Esophagus muscularis mucosa (tissue), 4 donors: ENCODE data around the gene TRIM15. TPM values are rescaled to one million over a fixed set of nuclear protein-coding genes. Genes with fewer than 3 reads are reported as not detected.

Experiments
- DNase-seq: peaks from one replicate; pipeline ENCODE4 v3.0.0-alpha.2; 2017; ENCODE audit errors: extremely low spot score
- H3K27ac ChIP-seq, 4 donors: fragments of 200-600 bp; sonication (generic); replicated peaks in 1 of 4; 1 replicate in 3 of 4; 2 replicates in 1 of 4; pipeline ENCODE4 v1.5.1; 2016 to 2019; ENCODE audit warnings: mild to moderate bottlenecking in 1 of 4
- H3K27me3 ChIP-seq, 4 donors: fragments of 200-600 bp; sonication (generic); one replicate each; pipeline versions ENCODE4 v1.5.1 to v1.6.0; 2016 to 2019
- H3K36me3 ChIP-seq, 4 donors: fragments of 200-600 bp; sonication (generic); one replicate each; pipeline ENCODE4 v1.5.1; 2016 to 2019
- H3K4me1 ChIP-seq, 4 donors: fragments of 200-600 bp; sonication (generic); one replicate each; pipeline ENCODE4 v1.5.1; 2016 to 2019
- H3K4me3 ChIP-seq, 4 donors: fragments of 200-600 bp; sonication (generic); 1 replicate in 2 of 4; 2 replicates in 2 of 4; pipeline ENCODE4 v1.5.1; 2016 to 2019; ENCODE audit warnings: mild to moderate bottlenecking in 4 of 4, moderate library complexity in 1 of 4
- H3K9me3 ChIP-seq, 4 donors: fragments of 200-600 bp; sonication (generic); 1 replicate in 3 of 4; 2 replicates in 1 of 4; pipeline ENCODE4 v1.5.1; 2016 to 2019
- CTCF ChIP-seq, 3 experiments: fragments of 200-600 bp in 2 of 3; fragments of 450-650 bp in 1 of 3; sonication (generic) in 2 of 3; IDR thresholded peaks; one replicate each; pipeline ENCODE4 v1.5.1; 2017 to 2019; ENCODE audit warnings: antibody characterized with exemption in 3 of 3, mild to moderate bottlenecking in 2 of 3, moderate library complexity in 1 of 3
- EP300 ChIP-seq: sonication (generic); formaldehyde crosslinking; IDR thresholded peaks from one replicate; pipeline ENCODE4 v1.6.1; 2017; ENCODE audit warnings: antibody characterized with exemption
- POLR2A ChIP-seq: fragments of 450-650 bp; IDR thresholded peaks from one replicate; pipeline ENCODE4 v1.6.1; 2017; ENCODE audit warnings: antibody characterized with exemption, moderate library complexity, mild to moderate bottlenecking, low read depth
- POLR2AphosphoS5 ChIP-seq, 2 donors: sonication (generic); formaldehyde crosslinking; IDR thresholded peaks; one replicate each; pipeline ENCODE4 v1.6.1; 2017; ENCODE audit warnings: antibody characterized with exemption in 2 of 2
- WGBS: methylation state at CpG from one replicate; pipeline ENCODE4 v1.1.5; 2018; 5-methylcytosine and 5-hydroxymethylcytosine counted together
- intact Hi-C: fragments of 100-400 bp; cut with DNase I; formaldehyde crosslinking; loops from one replicate; pipeline ENCODE4 v1.15.1; 2023
- total RNA-seq, 4 donors: library from RNA; depleted of rRNA; stranded (reverse); fragments of >200 nt; gene quantifications; one replicate each; pipeline versions ENCODE4 v1.1.0 to v1.2.1, GENCODE V29; 2016

Gene TRIM15
- total RNA-seq, 4 donors from 2014 or later: 0.42 TPM; not detected in 3

- Histone ChIP-seq H3K27ac (no peak overlapping the region), H3K27me3 (peaks cover 0 to 60% (median 18%) of the 10 kb centered on the region in 4 donors), H3K4me3 (no peak overlapping the region), H3K9me3 (no peaks in the 10 kb centered on the region), H3K4me1 (peaks cover 6 to 8% (median 7%) of the 10 kb centered on the region in 4 donors), H3K36me3 (no peaks in the 10 kb centered on the region)
- intact Hi-C loops: no loop called here
- WGBS: 54% methylated on average over 6 of the region's 6 CpGs
- TF ChIP-seq EP300: no peak
- DNase-seq: peak; percentile 37
Observed at GRCh38 chr6:30167101-30167500, 3.8 kb downstream of the TRIM15 start.

GRCh38 chr6:30168741-30169140 is 5.4 kb downstream of the TRIM15 start:
- intact Hi-C loops: no loop called here
- Histone ChIP-seq H3K4me1 (peaks cover 7 to 11% (median 10%) of the 10 kb centered on the region in 4 donors), H3K36me3 (no peaks in the 10 kb centered on the region), H3K4me3 (no peak overlapping the region), H3K9me3 (no peaks in the 10 kb centered on the region), H3K27ac (no peak overlapping the region), H3K27me3 (peaks cover 0 to 69% (median 25%) of the 10 kb centered on the region in 4 donors)
- no peak for DNase-seq
- TF ChIP-seq EP300 (no peak), POLR2A (no peak), CTCF (IDR thresholded peaks at IDR 0.05) (no peak), POLR2AphosphoS5 (IDR thresholded peaks at IDR 0.05) (no peak)
- 74% methylated on average over 1 of the region's 1 CpG for WGBS

- Histone ChIP-seq H3K9me3 (no peaks in the 10 kb centered on the region), H3K4me1 (peaks cover 7 to 11% (median 10%) of the 10 kb centered on the region in 4 donors), H3K4me3 (no peak overlapping the region), H3K27me3 (peaks cover 0 to 73% (median 25%) of the 10 kb centered on the region in 4 donors), H3K36me3 (no peaks in the 10 kb centered on the region), H3K27ac (no peak overlapping the region)
- intact Hi-C loops: no loop called here
- 27% methylated on average over 7 of the region's 7 CpGs for WGBS
- peak; percentile 44 to 73 (median 48) for TF ChIP-seq CTCF (IDR thresholded peaks at IDR 0.05)
- TF ChIP-seq POLR2A: no peak
- DNase-seq: peak; percentile 57
Observed at GRCh38 chr6:30169658-30170614, 6.6 kb downstream of the TRIM15 start.

- Histone ChIP-seq H3K4me3 (peak overlapping the region; percentile 4 to 36 (median 13)), H3K36me3 (no peaks in the 10 kb centered on the region), H3K9me3 (no peaks in the 10 kb centered on the region), H3K27ac (no peak overlapping the region), H3K27me3 (peaks cover 0 to 90% (median 25%) of the 10 kb centered on the region in 4 donors), H3K4me1 (peaks cover 7 to 11% (median 10%) of the 10 kb centered on the region in 4 donors)
- TF ChIP-seq POLR2AphosphoS5 (IDR thresholded peaks at IDR 0.05): no peak
- no peak for TF ChIP-seq EP300
- TF ChIP-seq CTCF (IDR thresholded peaks at IDR 0.05): no peak
- TF ChIP-seq POLR2A: no peak
- intact Hi-C loops: no loop called here
- 3% methylated on average over 31 of the region's 62 CpGs for WGBS
- peak; percentile 82 for DNase-seq
Observed at GRCh38 chr6:30171677-30172471, 8.5 kb downstream of the TRIM15 start.

GRCh38 chr6:30172681-30173080 is 9.3 kb downstream of the TRIM15 start:
- Histone ChIP-seq H3K27me3 (peaks cover 0 to 82% (median 25%) of the 10 kb centered on the region in 4 donors), H3K27ac (no peak overlapping the region), H3K36me3 (no peaks in the 10 kb centered on the region), H3K9me3 (no peaks in the 10 kb centered on the region), H3K4me3 (no peak overlapping the region), H3K4me1 (peaks cover 7 to 11% (median 10%) of the 10 kb centered on the region in 4 donors)
- intact Hi-C loops: no loop called here
- no peak for TF ChIP-seq POLR2AphosphoS5 (IDR thresholded peaks at IDR 0.05)
- TF ChIP-seq POLR2A: no peak
- no peak for TF ChIP-seq CTCF (IDR thresholded peaks at IDR 0.05)
- TF ChIP-seq EP300: no peak
- 93% methylated on average over 4 of the region's 4 CpGs for WGBS
- DNase-seq: no peak
